ENCODE data around the gene DUSP6. TPM values are rescaled to one million over a fixed set of nuclear protein-coding genes. Genes with fewer than 3 reads are reported as not detected.

The DUSP6 gene
- total and polyA plus RNA-seq, 8 donors, result 5.3 to 26.1 (median 12.8) TPM

GRCh38 chr12:89299417-89299816, 52.9 kb downstream of the DUSP6 start:
- no peak for DNase-seq
- no peak for TF ChIP-seq CTCF (IDR thresholded peaks at IDR 0.05)
- ATAC-seq, result no peak
- H3K4me3 ChIP-seq, result no peak overlapping the region
- H3K36me3 ChIP-seq, result no peaks in the 10 kb centered on the region
- H3K27me3 ChIP-seq, result no peaks in the 10 kb centered on the region
- H3K9me3 ChIP-seq, result no peaks in the 10 kb centered on the region
- intact Hi-C loops (cut with DNase I), result no loop called here
- no peaks in the 10 kb centered on the region for H3K4me1 ChIP-seq
- no peak for FAIRE-seq
- no peak overlapping the region for H3K27ac ChIP-seq

Other genes starting within 250 kb of the DUSP6 start
- 10 to 100 TPM in 1 of 6 donors, 1 to 10 TPM in 5; 3.2 to 15.8 (median 6.5) TPM for gene GALNT4, start 172.3 kb upstream of the DUSP6 start, total RNA-seq
- 1 to 10 TPM; 2.6 to 4.3 TPM for gene GALNT4, start 172.3 kb upstream of the DUSP6 start, polyA plus RNA-seq
- 10 to 100 TPM in 1 of 6 donors, 1 to 10 TPM in 5; 4.3 to 15.5 (median 6.2) TPM for gene POC1B, start 173.5 kb upstream of the DUSP6 start, total RNA-seq
- gene POC1B, start 173.5 kb upstream of the DUSP6 start, polyA plus RNA-seq, result 1 to 10 TPM; 3.4 to 6.2 TPM